GM18909 (cell line): Measurements from ENCODE around the gene CKB.
"Not testable (repeated sequence)": the region's sequence is repeated elsewhere in the genome, so short reads cannot be mapped to it uniquely, and the experiment has no call there.

Experiments used
- ATAC-seq: cut with Tn5 transposase; IDR thresholded peaks from one replicate; pipeline ENCODE4 v1.9.1; 2021; ENCODE audit warnings: mild to moderate bottlenecking; ENCODE audit not compliant: unreplicated experiment, poor library complexity

The CKB gene

DNA sequence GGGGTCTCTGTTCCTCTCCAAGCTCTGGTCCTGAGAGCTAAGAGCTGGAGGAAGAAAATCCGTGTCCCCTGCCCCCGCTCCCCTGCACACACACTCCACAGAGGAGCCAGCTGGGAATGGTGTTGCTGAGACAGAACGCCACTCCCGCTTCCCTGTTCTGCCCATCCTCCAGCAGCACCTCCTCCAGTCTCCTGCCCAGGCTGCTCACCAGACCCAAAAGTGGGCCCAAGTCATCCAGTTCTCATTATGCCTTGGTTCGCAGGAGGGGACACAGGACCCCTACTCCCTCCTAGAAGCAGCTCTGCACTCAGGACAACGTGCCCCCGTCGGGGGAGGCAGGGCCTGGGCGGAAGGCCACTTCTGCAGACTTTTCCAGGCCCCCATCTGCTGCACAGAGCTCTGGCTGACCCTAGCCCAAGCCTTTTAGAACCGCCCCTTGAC lies 5.5 kb upstream of the CKB start:
- ATAC-seq, result no peak

DNA sequence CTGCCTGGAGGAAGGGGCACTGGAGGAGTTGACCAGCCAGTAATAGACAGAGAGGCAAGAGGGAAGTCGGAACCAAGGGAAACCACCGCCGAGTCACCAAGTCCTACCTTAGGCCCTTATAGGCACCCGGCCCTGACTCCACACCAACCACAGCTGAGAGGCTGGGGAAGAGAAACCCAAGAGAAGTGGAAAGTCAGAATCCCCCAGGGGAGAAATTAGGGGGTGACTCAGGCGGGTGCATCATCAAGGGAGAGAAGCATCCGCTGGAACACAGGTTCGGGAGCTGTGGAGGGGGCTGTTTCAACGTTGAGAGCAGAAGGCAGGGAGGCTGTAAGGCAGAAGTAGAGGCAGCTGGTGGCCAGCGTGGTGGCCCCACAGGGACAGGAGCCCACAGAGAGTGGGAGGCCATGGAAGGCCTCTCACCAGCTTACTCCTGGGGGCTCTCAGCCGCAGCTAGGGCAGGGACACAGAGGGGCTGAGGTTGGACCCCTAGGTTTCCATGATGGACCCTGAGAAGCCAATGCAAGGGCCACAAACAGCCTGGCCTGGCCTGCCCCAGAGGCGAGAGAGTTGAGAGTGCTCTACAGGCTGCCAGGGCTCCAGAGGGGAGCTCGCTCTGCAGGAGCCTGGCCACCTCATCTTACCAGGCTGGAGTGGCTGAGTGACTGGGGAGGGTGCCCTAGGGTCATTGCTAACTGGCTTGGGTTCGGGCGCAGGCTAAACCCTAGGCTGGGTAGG lies 4.9 kb upstream of the CKB start:
- ATAC-seq, result peak; percentile 55

DNA sequence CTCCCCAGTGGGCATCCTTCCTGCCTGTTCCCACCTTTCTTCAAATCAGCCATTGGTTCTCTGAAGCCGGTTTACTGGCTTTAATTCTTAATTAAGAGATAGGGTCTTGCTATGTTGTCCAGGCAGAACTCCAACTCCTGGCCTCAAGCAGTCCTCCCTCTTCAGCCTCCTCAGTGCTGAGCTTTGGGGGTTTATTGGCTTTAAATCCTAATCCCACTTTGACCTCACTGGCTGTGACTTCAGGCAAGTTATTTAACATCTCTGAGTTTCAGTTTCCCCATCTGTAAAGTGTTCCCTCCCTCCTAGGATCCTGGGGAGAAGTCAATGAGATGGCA lies 4.3 kb upstream of the CKB start:
- no peak for ATAC-seq

DNA sequence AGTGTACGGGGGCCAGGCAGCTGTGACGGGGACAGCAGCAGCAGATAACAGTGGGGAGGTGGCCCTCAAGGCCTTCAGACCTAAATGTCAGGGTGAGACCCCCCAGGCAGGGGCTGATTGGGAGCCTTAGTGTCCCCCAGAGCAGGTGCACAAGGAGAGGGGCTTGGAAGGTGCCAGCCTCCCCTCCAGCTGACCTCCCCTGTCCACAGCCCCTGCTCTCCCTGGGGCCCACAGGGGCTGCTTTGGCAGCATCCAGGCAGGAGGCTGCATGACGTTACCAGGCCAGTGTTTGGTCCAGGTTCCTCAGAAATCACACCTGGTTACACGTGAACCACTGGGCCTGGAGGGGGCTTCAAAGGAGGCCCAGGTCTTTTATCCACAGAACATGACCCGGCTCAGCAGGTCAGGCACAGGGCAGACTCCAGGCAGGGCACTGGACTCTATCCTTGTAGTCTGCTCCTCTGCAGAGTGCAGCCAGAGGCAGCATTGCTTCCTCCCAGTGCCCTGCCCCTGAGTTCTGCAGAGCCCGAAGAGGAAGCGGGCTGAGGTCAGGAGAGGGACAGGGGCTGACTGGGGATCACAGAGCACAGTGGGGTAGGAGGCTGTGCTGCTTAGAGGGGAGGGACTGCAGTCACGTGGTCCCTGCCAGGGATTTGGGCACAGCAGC lies 3.8 kb upstream of the CKB start:
- no peak for ATAC-seq

DNA sequence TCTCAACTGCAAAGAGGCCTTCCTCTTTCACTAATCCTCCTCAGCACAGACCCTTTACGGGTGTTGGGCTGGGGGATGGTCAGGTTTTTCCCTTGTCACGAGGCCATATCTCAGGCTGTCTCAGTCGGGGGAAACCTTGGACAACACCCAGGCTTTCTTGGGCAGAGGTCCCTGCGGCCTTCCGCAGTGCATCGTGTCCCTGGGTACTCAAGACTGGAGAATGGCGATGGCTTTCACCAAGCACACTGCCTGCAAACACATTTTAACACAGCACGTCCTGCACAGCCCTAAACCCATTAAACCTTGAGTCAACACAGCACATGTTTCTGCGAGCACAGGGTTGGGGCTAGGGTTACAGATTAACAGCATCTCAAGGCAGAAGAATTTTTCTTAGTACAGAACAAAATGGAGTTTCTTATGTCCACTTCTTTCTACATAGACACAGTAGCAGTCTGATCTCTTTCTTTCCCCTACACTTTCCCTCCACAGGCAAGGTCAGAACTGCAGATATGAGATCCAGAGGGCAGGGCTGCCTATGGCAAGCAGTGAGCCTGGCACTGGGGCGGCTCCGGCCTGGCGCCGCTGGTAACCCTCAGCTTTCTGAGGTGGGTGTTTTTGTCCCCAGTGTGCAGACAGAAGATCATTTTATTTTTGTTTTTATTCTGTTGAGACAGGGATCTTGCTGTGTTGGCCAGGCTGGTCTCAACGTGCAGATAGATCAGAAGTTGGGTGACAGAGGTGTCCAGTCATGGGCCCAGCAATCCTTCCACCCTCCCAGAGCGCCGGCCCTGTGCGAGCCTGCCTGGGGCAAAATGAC lies 3.0 kb upstream of the CKB start:
- ATAC-seq, result not testable (repeated sequence)

DNA sequence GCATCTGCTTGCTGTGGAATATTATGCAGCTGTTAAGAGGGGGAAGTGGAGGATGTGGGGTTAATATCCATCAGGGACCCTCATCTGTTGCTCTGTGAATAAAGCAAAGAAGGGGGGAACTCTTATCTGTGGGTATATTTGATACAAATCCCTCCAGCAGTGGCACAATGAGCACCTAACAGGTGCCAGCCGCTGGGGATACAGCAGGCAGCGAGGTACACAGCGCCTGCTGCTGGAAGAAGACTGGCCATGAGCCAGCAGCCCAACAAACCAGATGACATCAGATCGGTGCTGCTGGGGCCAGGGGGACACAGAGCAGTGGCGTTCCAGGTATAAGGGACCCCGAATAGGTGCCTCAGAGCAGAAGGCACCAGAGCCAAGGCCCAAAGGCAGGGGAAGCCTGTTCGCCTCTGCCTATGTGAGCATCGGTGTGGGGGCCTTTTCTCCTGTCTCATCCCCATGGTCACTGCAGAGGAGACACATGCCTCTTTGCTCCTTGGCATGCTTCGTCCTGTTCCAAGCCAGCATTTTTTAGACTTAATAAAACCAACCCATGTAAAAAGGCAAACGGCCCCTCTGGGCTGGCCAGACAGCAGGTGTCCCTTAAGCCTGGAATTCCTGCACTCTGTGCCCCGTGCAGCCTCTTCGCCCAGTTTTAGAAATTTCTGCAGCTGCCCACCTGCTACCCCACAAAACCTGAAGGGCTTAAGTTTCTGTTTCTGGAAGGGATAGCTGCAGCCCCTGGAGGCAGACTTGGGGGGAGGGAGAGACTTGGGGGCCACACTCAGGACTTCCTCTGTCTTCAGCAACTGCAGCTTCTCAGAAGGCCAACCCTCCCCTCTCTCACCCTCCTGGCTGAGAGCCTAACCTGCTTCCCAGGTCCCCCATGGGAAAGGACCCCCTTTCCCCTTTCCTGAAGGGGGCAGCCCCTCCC lies 1.6 kb upstream of the CKB start:
- no peak for ATAC-seq

DNA sequence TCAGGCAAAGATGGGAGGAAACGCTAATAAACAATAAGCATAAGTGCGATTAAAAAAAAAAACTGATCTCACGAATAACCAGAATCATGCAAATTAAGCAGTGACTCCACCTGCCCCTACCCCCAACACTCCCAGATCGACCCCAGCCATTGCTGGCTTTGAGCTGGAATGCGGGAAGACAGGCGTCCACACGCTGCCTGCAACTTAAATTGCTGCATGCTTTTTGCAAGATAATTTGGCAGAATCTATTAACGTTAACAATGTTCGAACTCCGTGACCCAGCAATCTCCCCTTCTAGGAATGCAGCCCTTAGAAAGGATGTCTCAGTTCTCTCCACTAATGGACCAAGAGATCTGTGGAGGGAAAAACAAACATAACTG lies 935 bp upstream of the CKB start:
- ATAC-seq, result no peak

DNA sequence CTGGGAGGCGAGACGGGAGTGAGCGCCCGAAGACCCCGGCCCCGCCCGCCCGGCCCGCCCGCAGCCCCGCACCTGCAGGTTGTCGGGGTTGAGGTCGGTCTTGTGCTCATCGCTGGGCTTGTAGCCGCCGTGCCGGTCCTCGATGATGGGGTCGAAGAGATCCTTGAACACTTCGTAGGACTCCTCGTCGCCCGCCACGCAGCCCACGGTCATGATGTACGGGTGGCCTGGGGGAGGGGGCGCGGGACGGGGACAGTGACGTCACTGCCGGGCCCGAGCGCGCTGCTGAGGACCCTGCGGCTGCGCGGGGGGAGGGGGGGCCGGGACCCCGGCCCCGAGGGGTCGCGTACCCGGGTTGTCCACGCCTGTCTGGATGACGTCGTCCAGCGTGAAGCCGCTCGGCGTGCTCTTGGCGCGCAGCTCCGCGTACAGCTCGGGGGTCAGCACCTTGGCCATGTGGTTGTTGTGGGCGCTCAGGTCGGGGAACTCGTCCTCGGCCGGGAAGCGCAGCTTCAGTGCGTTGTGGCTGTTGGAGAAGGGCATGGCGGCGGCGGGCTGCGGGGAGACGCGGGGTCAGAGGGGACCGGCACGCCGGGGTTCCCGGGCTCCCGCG lies 573 bp downstream of the CKB start:
- no peak for ATAC-seq

DNA sequence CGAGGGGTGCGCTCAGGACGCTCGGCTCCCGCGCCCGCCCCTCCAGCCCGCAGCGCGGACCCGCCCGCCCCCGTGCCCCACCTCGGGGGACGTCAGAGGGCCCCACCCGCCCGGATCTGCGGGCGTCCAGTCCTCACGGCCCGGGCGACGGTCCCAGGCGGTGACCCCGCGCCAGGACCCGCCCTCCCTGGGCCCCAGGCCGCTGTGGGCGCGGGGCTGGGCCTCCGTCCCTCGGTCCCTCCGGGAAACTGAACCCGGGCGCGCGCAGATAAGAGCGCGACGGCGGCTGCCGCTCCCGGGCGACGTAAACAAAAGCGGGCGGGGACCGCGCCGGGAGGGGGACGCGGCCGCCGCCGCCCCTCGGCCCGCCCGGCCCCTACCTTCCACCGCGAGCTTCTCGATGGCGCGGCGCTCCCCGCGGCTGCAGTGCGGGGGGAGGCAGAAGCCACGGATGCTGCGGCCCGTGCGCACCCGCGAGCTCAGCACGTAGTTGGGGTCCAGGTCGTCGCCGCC lies 1.1 kb downstream of the CKB start:
- peak; percentile 5 for ATAC-seq

DNA sequence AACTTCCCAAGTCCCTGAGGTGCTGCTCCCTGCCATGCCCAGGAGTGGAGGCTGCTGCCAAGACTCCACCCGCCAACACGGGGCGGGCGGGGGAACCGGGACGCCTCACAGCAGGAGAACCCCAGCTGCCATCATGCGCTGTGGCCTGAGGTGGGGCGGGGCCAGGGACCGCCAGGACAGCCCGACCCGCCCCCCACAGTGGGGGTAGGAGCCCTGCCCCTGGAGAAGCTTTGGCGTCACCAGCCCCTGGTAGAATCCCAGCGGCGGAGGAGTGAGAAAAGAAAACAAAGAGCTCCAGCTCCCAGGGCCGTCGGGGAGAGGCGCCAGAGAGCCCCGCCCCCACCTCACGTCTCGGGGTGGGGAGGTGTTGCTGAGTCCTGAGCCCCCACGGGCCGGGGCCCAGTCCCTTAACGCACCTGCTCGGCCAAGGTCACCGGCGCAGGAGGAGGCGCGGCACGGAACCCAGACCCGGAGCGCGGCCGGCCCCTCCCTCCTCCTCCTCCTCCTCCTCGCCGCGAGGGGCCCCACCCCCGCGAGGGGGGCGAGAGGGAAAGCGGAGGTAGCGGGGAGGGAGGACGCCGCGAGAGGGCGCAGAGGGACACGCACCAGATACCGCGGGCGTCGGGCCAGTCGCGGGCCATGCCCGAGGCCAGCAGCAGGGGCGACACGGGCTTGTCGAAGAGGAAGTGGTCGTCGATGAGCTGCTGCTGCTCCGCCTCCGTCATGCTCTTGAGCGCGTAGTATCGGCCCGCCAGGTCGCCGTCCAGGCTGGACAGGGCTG lies 1.8 kb downstream of the CKB start:
- peak; percentile 38 for ATAC-seq

DNA sequence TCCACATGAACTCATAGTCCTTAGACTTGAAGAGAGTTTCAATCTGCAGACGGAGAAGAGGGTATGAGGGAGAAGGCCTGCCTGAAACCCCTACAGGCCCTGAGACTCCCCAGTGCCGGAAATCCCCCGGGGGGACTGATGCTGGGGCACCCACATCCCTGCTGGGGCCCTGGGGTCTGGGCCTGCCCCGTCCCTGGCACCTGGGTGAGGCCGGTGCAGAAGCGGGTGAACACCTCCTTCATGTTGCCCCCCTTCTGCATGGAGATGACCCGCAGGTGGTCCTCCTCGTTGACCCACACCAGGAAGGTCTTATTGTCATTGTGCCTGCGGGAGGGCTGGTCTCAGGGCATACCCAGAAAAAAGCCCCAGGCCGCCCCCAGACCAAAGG lies 2.4 kb downstream of the CKB start:
- ATAC-seq, result no peak

DNA sequence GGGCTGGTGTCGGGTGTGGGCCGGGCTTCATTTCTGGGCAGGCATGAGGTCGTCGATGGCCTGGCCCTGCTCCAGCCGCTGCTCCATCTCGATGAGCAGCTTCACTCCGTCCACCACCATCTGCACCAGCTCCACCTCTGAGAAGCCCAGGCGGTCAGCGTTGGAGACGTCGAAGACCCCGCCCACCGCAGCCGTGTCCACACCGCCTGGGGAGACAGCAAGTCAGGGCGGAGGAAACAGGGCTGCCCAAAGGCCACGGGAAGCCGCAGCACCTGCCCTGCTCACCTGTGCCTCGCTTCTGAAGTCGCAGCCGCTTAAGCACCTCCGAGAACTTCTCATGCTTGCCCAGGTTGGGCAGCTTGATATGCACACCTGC lies 2.8 kb downstream of the CKB start:
- ATAC-seq, result no peak

DNA sequence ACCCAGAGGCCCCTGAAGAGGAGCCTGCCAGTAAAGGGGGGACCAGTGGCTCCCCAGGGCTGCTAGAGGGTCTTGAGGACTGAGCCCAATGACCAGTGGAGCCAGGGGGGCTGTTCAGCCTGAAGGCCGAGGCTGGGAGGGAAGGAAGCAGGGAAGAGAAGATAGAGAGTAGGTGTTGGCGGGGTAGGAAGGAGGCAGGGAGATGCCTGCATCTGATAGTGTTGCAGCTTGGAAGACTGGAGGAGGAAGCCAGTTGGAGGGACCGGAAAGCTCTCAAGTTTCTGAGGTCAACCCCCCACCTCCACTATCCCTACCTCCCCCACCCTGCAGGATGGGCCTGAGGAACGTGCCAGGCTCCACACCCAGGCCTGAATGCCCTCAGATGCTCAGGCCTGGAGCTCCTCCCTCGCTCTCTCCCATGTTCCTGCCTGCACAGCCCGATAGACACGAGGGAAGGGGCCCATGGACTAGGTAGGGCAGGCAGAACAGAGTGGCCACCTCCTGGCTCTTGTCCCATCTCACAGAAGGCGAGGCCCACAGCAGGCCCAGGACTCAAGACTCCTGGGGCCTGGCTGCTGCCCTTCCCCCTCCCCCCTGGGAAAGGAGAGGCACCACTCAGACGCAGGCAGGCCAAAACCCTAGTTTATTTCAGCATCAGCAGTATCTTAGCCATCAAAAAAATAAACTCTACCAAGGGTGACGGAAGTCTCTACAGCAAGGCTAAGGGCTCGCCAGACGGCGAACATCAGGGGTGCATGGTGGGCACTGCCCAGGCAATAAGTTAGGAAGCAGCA lies 3.4 kb downstream of the CKB start:
- no peak for ATAC-seq

DNA sequence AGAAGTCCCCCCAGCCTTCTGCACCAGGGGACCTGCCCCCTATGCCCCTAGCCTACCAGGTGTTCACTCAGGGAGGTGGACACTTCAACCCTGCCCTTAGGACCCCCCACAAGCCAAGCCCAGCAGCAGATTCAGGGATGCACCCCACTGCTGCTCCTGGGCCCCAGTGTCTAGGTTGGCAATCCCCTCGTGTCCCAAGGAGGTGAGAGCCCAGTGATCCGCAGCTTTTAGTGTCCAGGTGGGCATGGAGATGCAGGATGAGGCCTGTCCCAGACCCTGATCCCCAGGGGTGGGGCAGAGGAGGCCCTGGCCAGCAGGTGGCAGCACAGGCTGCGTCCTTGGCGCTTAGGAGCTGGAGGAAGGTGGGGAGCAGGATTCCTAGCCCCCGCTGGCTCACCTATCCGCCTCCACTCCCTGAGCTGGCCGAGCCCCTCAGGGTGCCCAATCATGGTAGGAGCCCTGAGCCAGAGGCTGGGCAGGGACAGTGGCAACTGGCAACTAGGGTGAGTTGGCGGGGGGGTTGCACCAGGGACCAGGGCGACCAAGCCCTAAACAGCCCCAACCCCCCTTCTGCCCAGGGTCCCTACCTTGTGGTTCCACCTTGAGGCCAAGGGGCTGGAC lies 4.1 kb downstream of the CKB start:
- no peak for ATAC-seq

DNA sequence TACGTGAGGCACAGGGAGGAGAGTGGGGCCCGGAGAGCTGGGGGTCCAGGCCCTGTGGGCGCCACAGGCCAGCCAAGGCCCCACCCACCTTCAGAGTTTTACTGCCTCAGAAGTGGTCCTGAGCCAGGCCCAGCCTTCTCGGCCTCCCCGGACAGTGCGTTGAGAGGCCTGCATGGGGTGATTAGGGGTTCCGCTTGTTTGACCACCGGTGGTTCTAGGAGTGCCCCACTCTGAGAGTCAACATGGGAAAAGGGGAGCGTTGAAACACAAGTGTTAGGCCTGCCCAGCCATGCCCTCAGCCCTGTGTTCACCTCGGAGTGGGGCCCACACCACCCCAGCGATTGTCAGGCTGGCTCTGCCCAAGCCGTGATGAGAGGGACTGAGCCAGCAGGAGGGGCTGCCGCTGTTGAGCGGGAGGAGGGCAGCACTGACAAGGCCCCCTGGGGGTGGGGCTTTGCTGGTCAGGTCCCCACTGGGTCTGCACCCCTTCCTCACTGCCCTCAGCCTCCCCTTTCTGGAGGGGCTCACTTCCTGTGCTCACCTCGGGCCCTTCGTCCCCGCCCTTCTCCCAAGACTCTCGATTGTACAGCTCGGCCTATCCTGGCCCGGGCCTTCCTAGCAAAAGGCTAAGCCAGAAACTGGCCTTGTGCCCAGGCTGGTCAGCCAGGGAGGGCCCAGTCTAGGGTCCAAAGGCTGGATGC lies 4.8 kb downstream of the CKB start:
- ATAC-seq, result no peak

DNA sequence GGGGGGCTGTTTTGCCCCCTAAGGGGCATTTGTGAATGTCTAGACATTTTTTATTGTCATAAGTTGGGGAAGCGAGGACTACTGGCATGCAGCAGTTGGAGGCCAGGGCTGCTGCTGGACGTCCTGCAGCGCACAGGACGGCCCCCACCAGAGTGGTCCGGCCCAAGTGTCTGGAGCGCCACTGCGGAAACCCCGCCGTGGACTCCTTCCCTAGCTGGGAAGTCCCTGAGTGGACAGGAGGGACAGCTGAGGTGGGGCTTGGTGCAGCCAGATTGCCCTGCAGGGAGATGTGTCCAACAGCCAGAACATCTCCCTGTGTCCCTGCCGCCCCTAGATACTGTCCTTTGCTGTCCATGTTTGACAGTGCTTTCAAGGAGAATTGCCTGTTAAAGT lies 5.5 kb downstream of the CKB start:
- ATAC-seq, result no peak

DNA sequence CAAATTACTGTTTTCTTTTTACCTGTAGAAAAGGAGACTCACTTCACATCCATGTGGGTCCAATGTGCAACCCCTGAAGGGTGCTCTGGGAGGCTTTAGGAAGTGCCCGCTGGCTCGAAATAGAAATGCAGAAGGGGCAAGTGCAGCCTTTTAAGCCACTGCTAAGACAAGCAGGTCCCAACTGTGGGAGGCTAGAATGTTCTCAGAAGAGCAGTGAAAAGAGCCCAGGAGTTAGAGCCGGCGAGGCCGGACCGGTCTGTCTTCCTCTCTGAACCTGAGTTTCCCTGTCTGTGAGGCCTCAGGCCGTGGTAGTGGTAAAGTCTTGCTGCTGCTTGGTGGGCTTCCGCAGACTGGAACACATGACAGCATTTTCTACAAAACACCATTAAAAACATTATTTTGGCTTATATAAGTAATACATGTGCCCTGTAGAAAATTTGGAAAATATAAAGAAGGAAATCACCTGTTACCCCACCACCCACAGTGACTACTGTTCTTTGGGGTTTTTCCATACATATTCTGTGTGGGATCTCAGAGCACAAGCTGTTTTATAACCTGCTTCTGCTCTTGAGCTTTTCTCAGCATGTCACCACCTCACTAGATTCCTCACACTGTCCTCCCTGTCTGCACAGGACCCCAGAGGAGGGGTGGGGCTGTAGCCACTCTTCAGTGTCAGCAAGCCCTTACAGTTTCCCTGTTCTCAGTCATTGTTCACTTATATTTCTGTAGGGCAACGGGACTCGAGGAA lies 6.0 kb downstream of the CKB start:
- no peak for ATAC-seq
